ENCODE results near the gene MMS19.

Gene MMS19

DNA sequence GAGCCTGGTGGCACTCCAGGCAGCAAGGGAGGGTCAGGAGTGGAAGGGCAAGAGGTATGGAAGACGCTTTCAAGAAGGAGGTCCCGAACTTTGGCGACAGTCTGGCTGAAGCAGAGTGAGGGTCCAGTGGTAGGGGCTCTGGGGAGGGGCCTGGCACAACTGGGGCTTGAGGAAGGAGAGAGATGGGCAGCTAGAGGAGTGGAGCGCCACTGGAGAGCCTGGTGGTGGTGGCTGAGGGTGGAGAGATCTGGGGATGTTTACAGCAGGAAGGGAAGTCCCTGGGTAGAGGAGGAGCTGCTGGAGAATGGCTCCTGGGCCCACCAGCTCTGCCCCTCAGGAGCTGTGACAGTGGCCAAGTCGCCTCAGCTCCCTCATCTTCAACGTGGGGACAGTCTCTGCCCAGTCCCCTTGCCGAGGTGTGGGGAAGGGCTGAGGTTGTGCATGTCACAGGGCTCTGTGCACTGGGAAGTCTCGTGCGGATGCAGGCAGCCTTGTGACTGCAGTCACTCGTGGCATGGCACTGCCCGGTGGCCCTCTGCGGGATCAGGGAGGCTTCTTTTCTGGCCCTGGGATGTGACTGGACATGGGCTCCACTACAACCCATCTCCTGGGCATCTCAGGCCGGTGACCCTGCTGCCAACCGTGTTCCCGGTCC is 19.0 kb upstream of the MMS19 start:
- Histone ChIP-seq H3K36me3 (no peaks in the 10 kb centered on the region), H3K9me3 (ENCODE audit: severe bottlenecking) (no peaks in the 10 kb centered on the region), H3K27me3 (ENCODE audit: insufficient read depth, low read depth, severe bottlenecking) (no peaks in the 10 kb centered on the region), H3K4me3 (ENCODE audit: low read depth, low read length) (no peak overlapping the region), H3K27ac (no peak overlapping the region)
- DNase-seq: no peak
- no peak for TF ChIP-seq CTCF (IDR thresholded peaks at IDR 0.05; ENCODE audit: low read depth, low read length)

GRCh38 chr10:97515271-97515978 is 17.2 kb upstream of the MMS19 start:
- no peaks in the 10 kb centered on the region for H3K36me3 ChIP-seq
- no peaks in the 10 kb centered on the region for H3K27me3 ChIP-seq (ENCODE audit: insufficient read depth, low read depth, severe bottlenecking)
- no peak overlapping the region for H3K4me3 ChIP-seq (ENCODE audit: low read depth, low read length)
- TF ChIP-seq CTCF (IDR thresholded peaks at IDR 0.05; ENCODE audit: low read depth, low read length): no peak
- DNase-seq: peak; percentile 72
- no peaks in the 10 kb centered on the region for H3K9me3 ChIP-seq (ENCODE audit: severe bottlenecking)
- H3K27ac ChIP-seq: peak overlapping the region; percentile 47

DNA sequence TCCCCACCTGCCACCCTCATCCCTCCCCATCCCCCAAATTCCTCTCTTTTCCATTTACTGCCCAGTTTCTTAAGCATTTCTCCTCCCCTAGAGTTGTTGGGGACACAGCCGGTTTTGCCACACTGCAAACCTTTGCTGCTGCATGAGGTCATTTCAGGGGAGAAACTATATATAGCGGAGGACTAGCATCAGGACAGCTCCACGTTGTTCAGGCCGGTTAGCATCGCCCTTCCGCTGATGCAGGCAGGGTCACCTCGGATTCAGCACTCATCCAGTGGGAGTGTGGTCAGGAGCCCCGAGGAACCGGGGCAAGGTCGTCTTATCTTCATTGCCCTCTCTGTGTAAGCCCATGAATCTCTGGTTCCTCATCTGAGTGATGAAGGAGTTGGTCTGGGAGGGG is 16.1 kb upstream of the MMS19 start:
- no peaks in the 10 kb centered on the region for H3K27me3 ChIP-seq (ENCODE audit: insufficient read depth, low read depth, severe bottlenecking)
- no peaks in the 10 kb centered on the region for H3K9me3 ChIP-seq (ENCODE audit: severe bottlenecking)
- no peak for TF ChIP-seq CTCF (IDR thresholded peaks at IDR 0.05; ENCODE audit: low read depth, low read length)
- no peak overlapping the region for H3K4me3 ChIP-seq (ENCODE audit: low read depth, low read length)
- H3K36me3 ChIP-seq: no peaks in the 10 kb centered on the region
- DNase-seq: no peak
- no peak overlapping the region; the same call in 1 of the 2 replicates for H3K27ac ChIP-seq

DNA sequence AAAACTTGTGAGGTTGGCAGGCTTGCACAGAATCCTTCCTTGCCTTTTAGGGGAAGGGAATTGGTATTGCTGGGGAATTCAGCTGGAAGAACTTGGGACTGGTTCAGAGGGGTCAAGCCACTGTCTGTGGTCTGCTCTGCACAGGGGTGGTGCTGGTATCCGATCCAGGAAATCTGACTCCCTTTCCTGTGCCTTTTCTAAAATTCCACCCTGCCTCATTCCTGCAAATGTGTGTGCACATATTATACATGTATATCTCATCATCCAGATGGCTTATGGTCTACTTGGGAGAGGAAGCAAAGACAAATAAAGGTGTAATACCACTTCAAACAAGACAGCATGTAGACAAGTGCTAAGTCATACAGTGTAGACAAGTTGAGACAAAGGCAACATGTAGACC is 14.8 kb upstream of the MMS19 start:
- H3K27ac ChIP-seq: no peak overlapping the region
- no peaks in the 10 kb centered on the region for H3K27me3 ChIP-seq (ENCODE audit: insufficient read depth, low read depth, severe bottlenecking)
- H3K9me3 ChIP-seq (ENCODE audit: severe bottlenecking): no peaks in the 10 kb centered on the region
- no peak overlapping the region for H3K4me3 ChIP-seq (ENCODE audit: low read depth, low read length)
- no peak for DNase-seq
- no peaks in the 10 kb centered on the region for H3K36me3 ChIP-seq
- no peak for TF ChIP-seq CTCF (IDR thresholded peaks at IDR 0.05; ENCODE audit: low read depth, low read length)

DNA sequence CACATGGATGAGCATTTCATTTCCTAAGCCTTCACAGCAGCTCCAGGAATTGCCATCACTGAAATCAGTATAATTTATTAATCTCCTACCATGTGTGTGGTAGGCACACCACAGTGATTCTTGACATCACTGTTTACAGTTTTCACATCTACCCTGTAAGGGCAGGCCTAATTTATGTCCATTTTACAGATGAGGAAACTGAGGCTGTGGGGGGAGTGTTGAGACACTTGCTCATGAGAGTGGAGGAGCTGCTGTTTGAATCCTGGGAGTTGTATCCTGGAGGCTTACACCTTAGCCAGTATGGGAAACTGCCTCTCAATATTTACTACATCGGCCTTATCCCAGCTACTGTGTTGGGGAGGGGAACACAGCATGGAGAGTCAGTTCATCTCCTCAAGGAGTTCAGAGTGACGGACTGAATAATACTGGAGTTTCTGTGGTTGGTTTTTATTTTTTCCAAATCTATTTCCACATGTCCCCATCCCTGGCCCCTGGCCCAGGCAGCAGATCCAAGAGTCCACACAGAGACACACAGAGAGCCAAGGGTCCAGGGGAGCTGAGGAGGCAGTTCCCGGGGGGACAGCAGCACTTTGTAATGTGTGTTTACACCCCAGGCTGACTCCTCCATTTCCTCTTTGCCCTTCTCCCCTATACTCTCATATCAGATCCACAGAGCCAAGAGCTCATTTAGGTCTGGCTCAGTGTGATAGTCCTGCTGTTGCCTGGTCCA is 13.7 kb upstream of the MMS19 start:
- TF ChIP-seq CTCF (IDR thresholded peaks at IDR 0.05; ENCODE audit: low read depth, low read length): no peak
- H3K36me3 ChIP-seq: no peaks in the 10 kb centered on the region
- H3K27ac ChIP-seq: no peak overlapping the region
- DNase-seq: no peak
- no peaks in the 10 kb centered on the region for H3K27me3 ChIP-seq (ENCODE audit: insufficient read depth, low read depth, severe bottlenecking)
- H3K4me3 ChIP-seq (ENCODE audit: low read depth, low read length): no peak overlapping the region
- H3K9me3 ChIP-seq (ENCODE audit: severe bottlenecking): no peaks in the 10 kb centered on the region
